ENCODE results near the gene FAM167B. TPM values are rescaled to one million over a fixed set of nuclear protein-coding genes. Genes with fewer than 3 reads are reported as not detected.
"Not testable (repeated sequence)": the region's sequence is repeated elsewhere in the genome, so short reads cannot be mapped to it uniquely, and the experiment has no call there.

FAM167B gene
- total RNA-seq, 1 experiment from 2014 or later: not detected

DNA sequence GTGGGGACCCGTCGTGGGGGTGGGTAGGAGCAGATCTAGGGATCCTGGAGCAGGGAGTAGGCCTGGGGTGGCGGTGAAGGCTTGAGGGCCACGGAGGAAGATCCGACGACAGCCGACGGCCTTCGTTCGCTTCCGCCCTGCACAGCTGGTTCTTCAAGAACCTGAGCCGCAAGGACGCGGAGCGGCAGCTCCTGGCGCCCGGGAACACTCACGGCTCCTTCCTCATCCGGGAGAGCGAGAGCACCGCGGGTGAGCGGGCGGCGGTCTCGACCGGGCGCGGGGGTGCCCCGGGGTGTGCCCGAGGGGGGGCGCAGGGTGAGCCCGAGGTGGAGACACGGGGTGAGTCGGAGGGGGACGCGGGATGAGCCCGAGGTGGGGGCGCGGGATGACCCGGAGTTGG, 28.4 kb downstream of the FAM167B start:
- no peaks in the 10 kb centered on the region for H3K36me3 Mint-ChIP-seq (ENCODE audit: insufficient read depth, unreplicated experiment)
- intact Hi-C loops (cut with micrococcal nuclease): no loop called here
- H3K27me3 Mint-ChIP-seq (ENCODE audit: insufficient read depth, unreplicated experiment): peaks cover 40% of the 10 kb centered on the region
- no peak overlapping the region for H3K27ac Mint-ChIP-seq (ENCODE audit: low read depth, unreplicated experiment)
- TF ChIP-seq, protein P1, sequence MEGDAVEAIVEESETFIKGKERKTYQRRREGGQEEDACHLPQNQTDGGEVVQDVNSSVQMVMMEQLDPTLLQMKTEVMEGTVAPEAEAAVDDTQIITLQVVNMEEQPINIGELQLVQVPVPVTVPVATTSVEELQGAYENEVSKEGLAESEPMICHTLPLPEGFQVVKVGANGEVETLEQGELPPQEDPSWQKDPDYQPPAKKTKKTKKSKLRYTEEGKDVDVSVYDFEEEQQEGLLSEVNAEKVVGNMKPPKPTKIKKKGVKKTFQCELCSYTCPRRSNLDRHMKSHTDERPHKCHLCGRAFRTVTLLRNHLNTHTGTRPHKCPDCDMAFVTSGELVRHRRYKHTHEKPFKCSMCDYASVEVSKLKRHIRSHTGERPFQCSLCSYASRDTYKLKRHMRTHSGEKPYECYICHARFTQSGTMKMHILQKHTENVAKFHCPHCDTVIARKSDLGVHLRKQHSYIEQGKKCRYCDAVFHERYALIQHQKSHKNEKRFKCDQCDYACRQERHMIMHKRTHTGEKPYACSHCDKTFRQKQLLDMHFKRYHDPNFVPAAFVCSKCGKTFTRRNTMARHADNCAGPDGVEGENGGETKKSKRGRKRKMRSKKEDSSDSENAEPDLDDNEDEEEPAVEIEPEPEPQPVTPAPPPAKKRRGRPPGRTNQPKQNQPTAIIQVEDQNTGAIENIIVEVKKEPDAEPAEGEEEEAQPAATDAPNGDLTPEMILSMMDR (IDR thresholded peaks at IDR 0.05; ENCODE audit: unreplicated experiment): no peak
- H3K4me3 Mint-ChIP-seq (ENCODE audit: unreplicated experiment): no peak overlapping the region
- no peak for DNase-seq (ENCODE audit: unreplicated experiment)
- BruUV-seq (replicated peaks): no TSS peak
- H3K9me3 Mint-ChIP-seq (ENCODE audit: unreplicated experiment): no peaks in the 10 kb centered on the region
- CTCF ChIA-PET: no interaction called here
- H3K4me1 Mint-ChIP-seq (ENCODE audit: insufficient read depth, unreplicated experiment): no peaks in the 10 kb centered on the region
- POLR2A ChIA-PET: no interaction called here

DNA sequence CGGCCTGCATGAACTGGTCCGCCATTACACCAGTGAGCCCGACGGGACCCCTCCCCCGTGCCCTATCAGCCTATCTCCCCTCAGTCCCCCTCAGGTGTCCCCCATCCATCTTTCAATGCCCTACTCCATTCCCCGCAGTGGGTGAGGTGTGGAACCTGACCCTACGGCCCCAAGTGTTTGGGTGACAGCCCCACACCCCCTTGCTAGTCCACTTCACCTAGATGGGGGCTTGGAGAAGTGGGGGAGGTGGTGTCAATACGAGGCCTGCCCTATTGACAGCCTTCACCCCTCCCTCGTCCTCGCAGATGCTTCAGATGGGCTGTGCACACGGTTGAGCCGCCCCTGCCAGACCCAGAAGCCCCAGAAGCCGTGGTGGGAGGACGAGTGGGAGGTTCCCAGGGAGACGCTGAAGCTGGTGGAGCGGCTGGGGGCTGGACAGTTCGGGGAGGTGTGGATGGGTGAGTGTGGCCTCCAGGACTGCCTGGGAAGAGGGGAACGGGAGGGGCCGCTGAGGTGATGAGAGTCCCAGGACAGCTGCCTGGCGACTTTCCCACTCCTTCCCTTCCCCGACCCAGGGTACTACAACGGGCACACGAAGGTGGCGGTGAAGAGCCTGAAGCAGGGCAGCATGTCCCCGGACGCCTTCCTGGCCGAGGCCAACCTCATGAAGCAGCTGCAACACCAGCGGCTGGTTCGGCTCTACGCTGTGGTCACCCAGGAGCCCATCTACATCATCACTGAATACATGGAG, 29.2 kb downstream of the FAM167B start:
- ChIA-PET CTCF (interaction anchor here (0.6 kb wide), 1 partner anchor 15 kb away, joined by 3 read pairs; no protein-coding TSS in a partner anchor), POLR2A (interaction anchor here (0.7 kb wide), 1 partner anchor 36 kb away, joined by 4 read pairs; no protein-coding TSS in a partner anchor)
- Mint-ChIP-seq H3K27ac (ENCODE audit: low read depth, unreplicated experiment) (no peak overlapping the region), H3K4me3 (ENCODE audit: unreplicated experiment) (no peak overlapping the region), H3K4me1 (ENCODE audit: insufficient read depth, unreplicated experiment) (no peaks in the 10 kb centered on the region), H3K36me3 (ENCODE audit: insufficient read depth, unreplicated experiment) (no peaks in the 10 kb centered on the region), H3K27me3 (ENCODE audit: insufficient read depth, unreplicated experiment) (peaks cover 40% of the 10 kb centered on the region), H3K9me3 (ENCODE audit: unreplicated experiment) (no peaks in the 10 kb centered on the region)
- TF ChIP-seq, protein P1 (IDR thresholded peaks at IDR 0.05; ENCODE audit: unreplicated experiment): no peak
- intact Hi-C loops (cut with micrococcal nuclease): no loop called here
- DNase-seq (ENCODE audit: unreplicated experiment): no peak
- no TSS peak for BruUV-seq (replicated peaks)

- H3K27me3 Mint-ChIP-seq (ENCODE audit: insufficient read depth, unreplicated experiment); H3K27ac Mint-ChIP-seq (ENCODE audit: low read depth, unreplicated experiment); DNase-seq (ENCODE audit: unreplicated experiment); H3K36me3 Mint-ChIP-seq (ENCODE audit: insufficient read depth, unreplicated experiment); intact Hi-C loops (cut with micrococcal nuclease); CTCF ChIA-PET; BruUV-seq (replicated peaks); H3K9me3 Mint-ChIP-seq (ENCODE audit: unreplicated experiment); H3K4me3 Mint-ChIP-seq (ENCODE audit: unreplicated experiment); POLR2A ChIA-PET; H3K4me1 Mint-ChIP-seq (ENCODE audit: insufficient read depth, unreplicated experiment): not testable (repeated sequence)
Measured at GRCh38 chr1:32284777-32285176, 37.8 kb downstream of the FAM167B start.

DNA sequence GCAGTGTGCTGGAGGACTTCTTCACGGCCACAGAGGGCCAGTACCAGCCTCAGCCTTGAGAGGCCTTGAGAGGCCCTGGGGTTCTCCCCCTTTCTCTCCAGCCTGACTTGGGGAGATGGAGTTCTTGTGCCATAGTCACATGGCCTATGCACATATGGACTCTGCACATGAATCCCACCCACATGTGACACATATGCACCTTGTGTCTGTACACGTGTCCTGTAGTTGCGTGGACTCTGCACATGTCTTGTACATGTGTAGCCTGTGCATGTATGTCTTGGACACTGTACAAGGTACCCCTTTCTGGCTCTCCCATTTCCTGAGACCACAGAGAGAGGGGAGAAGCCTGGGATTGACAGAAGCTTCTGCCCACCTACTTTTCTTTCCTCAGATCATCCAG, 38.6 kb downstream of the FAM167B start:
- H3K36me3 Mint-ChIP-seq (ENCODE audit: insufficient read depth, unreplicated experiment): no peaks in the 10 kb centered on the region
- ChIA-PET POLR2A (no interaction called here), CTCF (no interaction called here)
- no peak overlapping the region for H3K4me3 Mint-ChIP-seq (ENCODE audit: unreplicated experiment)
- intact Hi-C loops (cut with micrococcal nuclease): no loop called here
- TF ChIP-seq, protein P1 (IDR thresholded peaks at IDR 0.05; ENCODE audit: unreplicated experiment): no peak
- no peaks in the 10 kb centered on the region for H3K4me1 Mint-ChIP-seq (ENCODE audit: insufficient read depth, unreplicated experiment)
- no TSS peak for BruUV-seq (replicated peaks)
- H3K27ac Mint-ChIP-seq (ENCODE audit: low read depth, unreplicated experiment): no peak overlapping the region
- H3K27me3 Mint-ChIP-seq (ENCODE audit: insufficient read depth, unreplicated experiment): no peaks in the 10 kb centered on the region
- DNase-seq (ENCODE audit: unreplicated experiment): no peak
- H3K9me3 Mint-ChIP-seq (ENCODE audit: unreplicated experiment): no peaks in the 10 kb centered on the region

Data from MCF 10A (cell line).